SHP77 (cell line): ENCODE measurements around the gene PAX7.

Experiments
- DNase-seq, 2 experiments: peaks; one replicate each; lab custom pipeline; 2025; lab: John Stamatoyannopoulos, UW

Gene PAX7

GRCh38 chr1:18795002-18795689 is 164.5 kb downstream of the PAX7 start:
- DNase-seq, result no peak

DNA sequence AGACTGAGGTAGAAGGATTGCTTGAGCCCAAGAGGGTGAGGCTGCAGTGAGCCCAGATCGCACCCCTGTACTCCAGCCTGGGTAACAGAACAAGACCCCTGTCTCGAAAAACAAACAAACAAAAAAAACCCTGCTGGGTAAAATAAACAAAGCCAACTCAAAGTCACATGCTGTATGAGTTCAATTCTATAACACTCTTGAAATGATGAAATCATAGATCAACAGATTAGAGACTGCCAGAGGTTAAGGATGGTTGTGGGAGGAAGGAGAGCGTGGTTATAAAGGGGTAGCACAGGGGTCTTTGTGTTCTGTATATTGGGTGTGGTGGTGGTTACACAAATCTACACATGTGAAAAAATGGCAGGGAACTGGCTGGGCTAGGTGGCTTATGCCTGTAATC is 166.3 kb downstream of the PAX7 start:
- DNase-seq, result no peak
